ENCODE measurements around the gene FYN.

FYN gene

DNA sequence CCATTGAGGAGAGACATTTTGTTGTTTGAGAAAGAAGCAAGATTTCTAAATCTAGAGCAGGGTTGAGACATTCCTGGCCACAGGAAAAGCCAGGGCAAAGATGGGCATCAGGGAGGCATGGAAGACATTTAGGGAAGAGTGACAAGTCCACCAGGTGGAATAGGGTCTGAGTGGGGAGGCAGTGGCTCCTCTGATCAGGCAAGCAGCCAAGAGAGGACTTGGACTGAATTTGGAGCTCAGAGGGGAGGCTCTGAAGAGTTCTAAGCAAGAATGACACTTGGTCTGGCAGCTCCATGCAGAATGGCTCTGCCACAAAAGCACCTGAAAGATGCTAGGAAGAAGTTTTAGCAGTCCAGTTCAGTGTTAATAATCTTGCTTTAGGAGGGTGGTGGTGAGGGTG is 120.8 kb downstream of the FYN start:
- Histone ChIP-seq H3K4me1 (ENCODE audit: insufficient read depth, poor library complexity, severe bottlenecking) (no peaks in the 10 kb centered on the region), H3K27me3 (ENCODE audit: insufficient read depth, poor library complexity, severe bottlenecking) (no peaks in the 10 kb centered on the region), H3K27ac (ENCODE audit: poor library complexity, severe bottlenecking) (no peak overlapping the region), H3K9me3 (ENCODE audit: severe bottlenecking) (no peaks in the 10 kb centered on the region), H3K36me3 (ENCODE audit: low read depth) (no peaks in the 10 kb centered on the region), H3K4me3 (ENCODE audit: severe bottlenecking) (no peak overlapping the region)
- DNase-seq (ENCODE audit: low spot score) (no peak), ATAC-seq (ENCODE audit: low read depth) (no peak)
- TF ChIP-seq, protein P1, sequence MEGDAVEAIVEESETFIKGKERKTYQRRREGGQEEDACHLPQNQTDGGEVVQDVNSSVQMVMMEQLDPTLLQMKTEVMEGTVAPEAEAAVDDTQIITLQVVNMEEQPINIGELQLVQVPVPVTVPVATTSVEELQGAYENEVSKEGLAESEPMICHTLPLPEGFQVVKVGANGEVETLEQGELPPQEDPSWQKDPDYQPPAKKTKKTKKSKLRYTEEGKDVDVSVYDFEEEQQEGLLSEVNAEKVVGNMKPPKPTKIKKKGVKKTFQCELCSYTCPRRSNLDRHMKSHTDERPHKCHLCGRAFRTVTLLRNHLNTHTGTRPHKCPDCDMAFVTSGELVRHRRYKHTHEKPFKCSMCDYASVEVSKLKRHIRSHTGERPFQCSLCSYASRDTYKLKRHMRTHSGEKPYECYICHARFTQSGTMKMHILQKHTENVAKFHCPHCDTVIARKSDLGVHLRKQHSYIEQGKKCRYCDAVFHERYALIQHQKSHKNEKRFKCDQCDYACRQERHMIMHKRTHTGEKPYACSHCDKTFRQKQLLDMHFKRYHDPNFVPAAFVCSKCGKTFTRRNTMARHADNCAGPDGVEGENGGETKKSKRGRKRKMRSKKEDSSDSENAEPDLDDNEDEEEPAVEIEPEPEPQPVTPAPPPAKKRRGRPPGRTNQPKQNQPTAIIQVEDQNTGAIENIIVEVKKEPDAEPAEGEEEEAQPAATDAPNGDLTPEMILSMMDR (IDR thresholded peaks at IDR 0.05; ENCODE audit: poor library complexity, severe bottlenecking) = no peak

- no peaks in the 10 kb centered on the region for H3K27me3 ChIP-seq (ENCODE audit: insufficient read depth, poor library complexity, severe bottlenecking)
- no peak for ATAC-seq (ENCODE audit: low read depth)
- no peaks in the 10 kb centered on the region for H3K9me3 ChIP-seq (ENCODE audit: severe bottlenecking)
- H3K4me1 ChIP-seq (ENCODE audit: insufficient read depth, poor library complexity, severe bottlenecking) = no peaks in the 10 kb centered on the region
- TF ChIP-seq, protein P1 (IDR thresholded peaks at IDR 0.05; ENCODE audit: poor library complexity, severe bottlenecking) = no peak
- no peak for DNase-seq (ENCODE audit: low spot score)
- no peaks in the 10 kb centered on the region for H3K36me3 ChIP-seq (ENCODE audit: low read depth)
- no peak overlapping the region for H3K4me3 ChIP-seq (ENCODE audit: severe bottlenecking)
- no peak overlapping the region for H3K27ac ChIP-seq (ENCODE audit: poor library complexity, severe bottlenecking)
Observed at GRCh38 chr6:111750753-111751673, 122.2 kb downstream of the FYN start.

- Histone ChIP-seq H3K27ac (ENCODE audit: poor library complexity, severe bottlenecking) (no peak overlapping the region), H3K4me1 (ENCODE audit: insufficient read depth, poor library complexity, severe bottlenecking) (no peaks in the 10 kb centered on the region), H3K9me3 (ENCODE audit: severe bottlenecking) (no peaks in the 10 kb centered on the region), H3K4me3 (ENCODE audit: severe bottlenecking) (no peak overlapping the region), H3K36me3 (ENCODE audit: low read depth) (no peaks in the 10 kb centered on the region), H3K27me3 (ENCODE audit: insufficient read depth, poor library complexity, severe bottlenecking) (no peaks in the 10 kb centered on the region)
- DNase-seq (ENCODE audit: low spot score) (no peak), ATAC-seq (ENCODE audit: low read depth) (no peak)
- TF ChIP-seq, protein P1 (IDR thresholded peaks at IDR 0.05; ENCODE audit: poor library complexity, severe bottlenecking) = no peak
Observed at GRCh38 chr6:111750153-111750552, 123.1 kb downstream of the FYN start.

DNA sequence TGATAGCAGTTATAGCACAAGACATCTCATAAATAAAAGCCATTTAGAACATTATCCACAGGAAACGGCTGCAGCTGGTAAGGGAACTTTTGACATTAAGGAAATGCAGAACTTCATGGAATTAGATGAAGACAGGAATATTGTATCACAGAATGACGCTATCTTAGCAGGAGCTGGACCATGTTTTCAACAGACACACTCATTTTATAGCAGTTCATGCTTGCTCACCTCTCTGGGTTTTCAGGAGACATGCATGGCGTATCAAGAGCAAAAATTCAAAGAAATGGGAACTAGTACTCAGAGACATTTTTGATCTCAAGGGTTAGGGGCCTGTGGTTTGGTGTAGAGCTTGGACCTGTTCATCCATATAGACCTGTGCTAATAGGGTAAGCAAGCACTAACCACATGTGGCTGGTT is 125.0 kb downstream of the FYN start:
- H3K27ac ChIP-seq (ENCODE audit: poor library complexity, severe bottlenecking) = no peak overlapping the region

More for the DNA sequence above, 125.0 kb downstream of the FYN start:
- DNase-seq (ENCODE audit: low spot score) = no peak
- H3K4me1 ChIP-seq (ENCODE audit: insufficient read depth, poor library complexity, severe bottlenecking) = no peaks in the 10 kb centered on the region
- H3K9me3 ChIP-seq (ENCODE audit: severe bottlenecking) = no peaks in the 10 kb centered on the region
- TF ChIP-seq, protein P1 (IDR thresholded peaks at IDR 0.05; ENCODE audit: poor library complexity, severe bottlenecking) = no peak
- ATAC-seq (ENCODE audit: low read depth) = no peak
- no peaks in the 10 kb centered on the region for H3K36me3 ChIP-seq (ENCODE audit: low read depth)
- H3K4me3 ChIP-seq (ENCODE audit: severe bottlenecking) = no peak overlapping the region
- no peaks in the 10 kb centered on the region for H3K27me3 ChIP-seq (ENCODE audit: insufficient read depth, poor library complexity, severe bottlenecking)

Data from RWPE2 (cell line).